ENCODE data around the gene RNF220.
"Not testable (repeated sequence)": the region's sequence is repeated elsewhere in the genome, so short reads cannot be mapped to it uniquely, and the experiment has no call there.

RNF220 gene

DNA sequence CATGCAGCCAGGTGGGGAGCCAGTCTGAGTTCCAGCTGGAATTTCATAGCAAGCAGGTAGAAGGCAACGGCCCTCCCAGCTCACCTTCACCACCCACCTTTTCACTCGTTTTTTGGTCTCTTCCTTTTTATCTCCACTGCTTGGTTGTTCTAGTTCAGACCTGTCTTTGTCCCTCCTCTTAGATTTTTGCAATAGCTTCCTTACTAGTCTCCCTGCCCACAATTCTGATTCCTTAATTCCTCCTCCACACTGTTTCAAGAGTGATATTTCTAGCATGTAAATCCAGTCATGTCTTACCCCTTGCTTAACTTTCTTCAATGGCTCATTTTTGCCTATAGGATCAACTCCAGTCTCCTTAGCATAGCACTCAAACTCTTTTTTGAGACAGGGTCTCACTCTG lies 149.7 kb downstream of the RNF220 start:
- DNase-seq = no peak

DNA sequence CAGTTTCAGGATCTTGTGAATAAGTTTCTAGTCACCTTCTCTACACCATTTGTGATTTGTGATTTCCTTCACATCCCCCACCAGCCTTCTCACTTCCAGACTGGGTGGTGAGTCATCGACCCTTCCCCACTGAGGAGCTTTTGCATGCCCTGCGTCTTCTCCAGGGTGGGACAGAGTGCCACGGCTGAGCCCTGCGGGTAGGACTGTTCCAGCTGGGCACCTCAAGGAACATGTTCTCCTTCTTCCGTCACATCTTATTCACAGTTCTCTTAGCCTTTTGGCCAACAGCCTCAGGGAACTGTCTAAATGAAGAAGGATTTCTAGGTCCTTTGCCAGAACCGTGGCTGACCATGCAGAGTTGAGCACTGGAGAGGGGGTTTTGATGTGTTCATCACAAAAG lies 152.7 kb downstream of the RNF220 start:
- DNase-seq = no peak

DNA sequence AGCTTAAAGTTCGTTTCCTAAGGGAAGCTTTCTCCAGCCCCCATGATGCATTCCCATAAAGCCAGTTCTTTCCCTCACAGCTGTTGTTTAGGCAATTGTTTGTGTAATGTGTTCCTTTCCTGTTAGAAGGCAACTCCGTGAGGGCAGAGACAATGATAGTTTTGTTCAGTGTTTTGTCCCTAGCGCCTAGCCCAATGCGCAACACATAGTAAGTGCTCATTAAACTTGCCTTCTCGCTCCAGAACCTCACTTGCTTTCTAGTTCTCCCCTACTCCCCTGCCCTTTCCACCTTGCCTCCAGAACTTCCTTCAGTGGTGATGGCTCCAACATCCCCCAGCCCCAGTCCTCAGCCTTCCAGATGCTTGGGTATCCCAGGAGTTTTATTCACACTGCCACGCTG lies 153.8 kb downstream of the RNF220 start:
- DNase-seq = no peak

DNA sequence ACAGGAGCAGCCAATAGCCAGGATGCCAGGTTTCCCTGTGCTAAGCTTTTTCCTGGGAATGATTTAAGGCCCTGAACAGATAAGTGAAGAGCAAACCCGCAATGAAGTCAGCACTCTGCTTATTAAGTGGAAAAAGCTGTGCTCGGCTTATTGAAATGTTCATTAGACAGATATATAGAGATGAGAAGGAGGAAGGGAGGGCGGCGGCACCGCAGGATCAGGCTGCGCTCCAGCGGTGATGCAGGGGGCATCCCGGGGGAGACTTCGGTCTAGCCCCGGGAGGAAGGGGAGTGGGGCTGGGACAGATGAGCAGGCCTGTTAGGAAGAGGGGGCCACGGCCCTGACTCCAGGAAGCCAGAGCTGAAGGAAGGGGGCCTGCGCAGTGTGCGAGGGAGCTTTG lies 154.3 kb downstream of the RNF220 start:
- no peak for DNase-seq

DNA sequence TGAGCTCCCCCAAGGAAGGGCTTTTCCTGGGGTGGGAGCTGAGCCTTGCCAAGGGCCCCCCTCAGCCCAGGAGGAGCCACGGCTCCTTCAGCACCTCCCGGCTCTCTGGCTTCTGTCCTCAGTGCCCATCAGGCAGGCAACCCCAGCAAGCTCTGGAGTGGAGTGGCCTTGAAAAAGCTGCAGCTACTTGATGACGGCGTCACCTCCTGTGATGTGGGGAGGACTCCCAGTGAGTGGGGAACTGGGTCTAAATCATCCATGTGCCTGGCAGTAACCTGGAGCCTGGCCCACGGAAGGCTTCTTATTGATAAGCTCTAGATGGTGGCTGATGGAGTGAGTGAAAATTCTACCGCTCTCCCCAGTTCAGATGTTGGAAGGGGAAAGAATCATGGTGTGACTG lies 154.9 kb downstream of the RNF220 start:
- DNase-seq = no peak

DNA sequence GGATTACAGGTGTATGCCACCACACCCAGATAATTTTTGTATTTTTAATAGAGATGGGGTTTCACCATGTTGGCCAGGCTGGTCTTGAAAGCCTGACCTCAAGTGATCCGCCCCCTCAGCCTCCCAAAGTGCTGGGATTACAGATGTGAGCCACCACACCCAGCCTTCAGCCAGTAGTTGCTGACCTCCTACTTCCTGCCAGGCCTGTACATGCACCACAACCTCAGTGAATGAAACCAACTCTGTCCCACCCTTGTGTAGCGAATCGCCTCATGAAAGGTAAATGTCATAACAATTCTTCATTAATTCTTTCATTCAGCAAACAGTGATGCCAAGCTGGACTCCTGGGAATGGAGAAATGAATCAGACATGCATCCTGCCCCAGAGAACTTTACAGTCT lies 155.6 kb downstream of the RNF220 start:
- not testable (repeated sequence) for DNase-seq

DNA sequence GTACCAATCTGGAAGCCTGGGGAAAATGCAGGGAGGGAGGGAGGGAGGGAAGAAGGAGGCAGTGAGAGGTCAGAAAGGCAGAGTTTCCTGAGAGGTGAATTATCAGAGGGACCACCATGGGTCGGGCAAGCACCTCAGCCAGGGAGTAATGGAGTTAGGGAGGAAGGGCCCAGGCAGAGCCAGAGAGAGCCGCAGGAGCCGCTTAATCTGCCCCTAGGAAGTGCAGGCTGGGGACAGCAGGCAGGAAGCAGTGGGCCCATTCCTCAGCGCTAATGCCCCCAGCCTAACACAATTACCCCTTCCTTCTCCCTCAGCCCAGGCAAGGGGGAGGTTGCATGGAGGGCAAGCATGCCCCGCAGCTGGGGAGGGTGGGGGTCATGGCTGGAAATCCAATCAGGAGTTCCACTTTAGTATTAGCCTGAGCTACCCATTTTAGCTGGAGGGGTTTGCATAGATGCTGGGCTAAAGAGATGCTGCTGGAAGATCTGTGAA lies 160.2 kb downstream of the RNF220 start:
- no peak for DNase-seq

DNA sequence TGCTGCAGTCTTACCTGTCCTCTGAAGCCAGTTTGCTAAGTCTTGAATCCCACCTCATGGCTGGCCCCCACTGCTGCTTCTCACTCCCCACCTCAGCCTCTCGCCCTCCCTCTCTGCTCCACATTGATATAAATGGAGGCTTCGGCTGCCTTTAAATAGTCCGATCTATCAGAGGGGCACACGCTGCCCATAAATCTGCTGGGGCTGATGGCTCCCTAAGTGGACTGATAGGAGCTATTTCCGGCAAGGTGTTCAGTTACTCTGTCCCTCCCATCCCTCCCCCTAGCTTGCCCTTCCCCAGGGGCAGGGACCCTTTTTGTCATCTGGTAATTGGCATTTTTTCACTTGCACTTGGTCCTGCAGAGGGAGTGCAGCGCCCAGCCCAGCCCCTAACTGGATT lies 160.8 kb downstream of the RNF220 start:
- DNase-seq = no peak

DNA sequence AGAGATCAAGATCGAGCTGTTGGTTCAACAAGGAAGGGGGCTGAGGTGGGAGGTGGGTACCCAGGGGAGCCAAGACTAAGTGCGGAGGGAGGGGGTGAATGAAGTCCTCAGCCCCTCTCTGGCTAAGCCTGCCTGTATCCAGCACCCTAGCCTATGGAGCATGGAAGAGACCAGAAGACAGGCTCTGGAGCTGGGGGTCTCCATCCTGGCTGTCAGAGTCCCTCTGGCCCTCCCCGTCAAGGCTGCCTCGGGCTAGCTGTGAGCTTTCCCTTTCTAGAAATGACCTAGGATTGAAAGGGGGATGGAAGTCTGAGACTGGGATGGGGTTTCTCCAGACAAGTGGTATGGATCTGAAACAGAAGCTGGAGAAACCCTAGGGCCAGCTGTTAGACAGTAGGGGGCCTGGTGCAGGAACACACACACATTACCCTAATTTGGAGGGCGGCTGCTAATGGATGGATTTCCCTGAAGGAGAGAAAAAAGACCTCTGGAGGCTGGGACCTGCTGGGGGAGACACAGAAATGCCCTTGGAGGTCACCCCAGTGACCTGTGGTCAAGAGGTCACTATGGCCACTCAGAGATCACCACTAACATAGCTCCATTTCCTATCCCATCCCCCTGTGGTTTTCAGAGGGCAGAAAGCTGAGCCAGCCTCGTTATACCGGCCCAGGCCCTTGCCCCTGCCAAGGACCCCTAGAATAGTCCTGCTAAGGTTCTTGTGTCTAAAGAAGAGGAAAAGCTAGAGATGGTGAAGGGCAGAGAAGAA lies 161.4 kb downstream of the RNF220 start:
- no peak for DNase-seq

DNA sequence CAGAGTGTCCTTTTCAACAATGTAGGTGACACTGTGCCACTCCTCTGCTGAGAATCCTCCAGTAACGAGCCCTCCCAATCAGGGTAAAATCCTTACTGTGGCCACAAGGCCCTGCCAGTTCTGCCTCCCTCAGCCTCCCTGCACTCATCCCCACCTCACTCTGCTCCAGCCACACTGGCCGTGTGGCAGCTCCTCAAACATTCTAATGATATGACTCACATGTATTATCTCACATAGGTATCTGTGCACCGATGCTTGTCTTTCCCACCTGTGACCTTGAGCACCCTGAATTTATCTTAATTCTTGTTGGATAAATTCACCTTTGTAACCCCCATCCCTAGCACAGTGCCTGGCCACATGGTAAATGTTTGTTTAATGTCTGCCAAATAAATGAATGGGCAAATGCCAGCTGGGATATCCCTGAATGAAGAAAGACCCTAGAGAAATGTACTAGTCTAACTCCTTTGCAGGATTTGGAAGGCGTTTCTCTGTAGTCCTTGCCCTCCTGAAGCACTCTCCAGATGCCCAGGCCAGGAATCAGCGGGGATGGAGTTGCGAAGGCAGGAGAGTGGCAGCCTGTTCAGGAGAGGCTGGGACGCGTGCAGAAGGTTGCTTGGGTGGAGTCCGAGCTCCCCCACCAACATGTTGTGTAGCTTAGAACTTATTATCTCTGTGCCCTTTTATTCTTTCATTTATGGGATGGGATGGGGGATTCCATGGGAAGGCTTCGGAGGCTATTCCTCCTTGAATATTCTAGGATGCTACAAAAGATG lies 163.3 kb downstream of the RNF220 start:
- no peak for DNase-seq

DNA sequence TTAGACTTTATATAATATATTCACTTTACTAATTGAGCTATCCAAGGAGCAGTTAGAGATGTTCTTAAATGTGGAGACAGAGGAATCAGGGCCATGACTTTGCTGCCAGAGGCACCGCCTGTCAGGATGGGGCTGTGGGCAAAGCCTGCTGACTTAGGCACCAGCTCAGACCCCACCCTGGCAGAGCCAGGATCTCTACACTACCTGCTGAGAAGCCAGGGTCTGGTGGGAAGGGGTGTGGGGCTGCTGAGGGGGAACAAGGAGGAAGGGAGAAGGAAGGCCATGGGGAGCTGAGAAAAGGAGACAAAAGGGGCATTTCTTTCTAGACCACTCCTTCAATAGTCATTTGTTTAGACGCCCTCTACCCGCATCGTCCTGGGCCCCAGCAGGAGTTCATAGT lies 164.4 kb downstream of the RNF220 start:
- DNase-seq = no peak

DNA sequence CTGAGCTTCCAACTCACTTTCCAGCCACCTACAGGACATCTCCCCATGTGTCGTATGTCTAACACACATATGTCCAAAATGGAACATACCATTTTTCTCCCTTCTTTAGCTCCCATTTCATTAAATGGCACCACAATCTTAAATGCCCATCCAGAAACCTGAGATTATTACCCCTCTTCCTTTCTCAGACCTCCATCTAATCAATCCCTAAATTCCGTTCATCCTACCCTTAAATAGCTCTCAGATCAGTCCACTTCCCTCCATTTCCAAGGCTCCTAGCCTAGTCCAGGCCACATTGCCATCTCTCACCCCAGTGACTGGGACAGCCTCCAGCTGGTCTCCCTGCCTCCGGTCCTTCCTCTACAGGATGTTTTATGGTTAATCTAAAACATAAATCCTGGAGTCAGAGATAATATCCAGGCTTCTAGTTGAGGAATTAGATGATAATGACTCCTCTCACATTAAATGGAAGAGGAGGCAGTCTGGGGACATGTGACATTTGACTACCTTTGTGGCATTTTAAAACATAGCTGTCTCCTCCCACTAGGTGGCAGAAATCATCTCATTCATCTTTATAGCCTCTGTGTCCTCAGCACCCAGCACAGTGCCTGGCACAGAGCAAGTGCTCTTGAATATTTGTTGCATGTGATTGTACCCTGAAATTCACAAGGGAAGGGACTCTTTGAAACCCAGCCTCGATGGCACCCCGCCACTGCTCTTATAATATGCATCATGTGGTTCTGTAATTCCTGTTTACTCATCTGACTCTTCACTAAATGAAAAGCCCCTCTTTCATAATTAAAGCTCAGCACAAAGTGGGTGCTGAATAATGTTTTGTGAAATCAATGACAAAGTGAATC lies 166.9 kb downstream of the RNF220 start:
- DNase-seq = no peak

DNA sequence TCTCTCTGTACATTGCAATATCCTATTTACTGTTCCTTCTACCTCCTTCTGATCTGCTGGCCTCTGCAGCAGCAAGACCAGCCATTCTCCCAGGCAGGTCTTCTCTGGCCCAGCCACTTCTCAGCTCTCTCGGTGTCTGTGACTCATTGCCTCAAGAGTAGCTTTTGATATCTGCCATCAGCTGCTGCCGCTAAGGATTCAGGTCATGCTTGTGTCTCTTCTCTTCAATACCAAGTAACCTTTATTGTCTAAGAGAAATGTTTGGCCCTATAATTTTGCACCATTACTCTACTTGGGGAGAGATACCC lies 167.5 kb downstream of the RNF220 start:
- DNase-seq = no peak

DNA sequence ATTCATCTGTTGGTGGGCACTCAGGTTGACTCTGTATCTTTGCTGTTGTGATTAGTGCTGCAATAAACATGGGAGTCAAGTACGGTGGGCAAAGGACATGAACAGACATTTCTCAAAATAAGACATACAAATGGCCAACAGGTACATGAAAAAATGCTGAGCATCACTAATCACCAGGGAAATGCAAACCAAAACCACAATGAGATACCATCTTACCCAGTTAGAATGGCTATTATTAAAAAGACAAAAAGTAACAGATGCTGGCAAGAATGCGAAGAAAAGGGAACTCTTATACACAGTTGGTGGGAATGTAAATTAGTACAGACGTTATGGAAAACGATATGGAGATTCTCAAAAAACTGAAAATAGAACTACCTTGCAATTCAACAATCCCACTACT lies 170.3 kb downstream of the RNF220 start:
- DNase-seq = no peak

DNA sequence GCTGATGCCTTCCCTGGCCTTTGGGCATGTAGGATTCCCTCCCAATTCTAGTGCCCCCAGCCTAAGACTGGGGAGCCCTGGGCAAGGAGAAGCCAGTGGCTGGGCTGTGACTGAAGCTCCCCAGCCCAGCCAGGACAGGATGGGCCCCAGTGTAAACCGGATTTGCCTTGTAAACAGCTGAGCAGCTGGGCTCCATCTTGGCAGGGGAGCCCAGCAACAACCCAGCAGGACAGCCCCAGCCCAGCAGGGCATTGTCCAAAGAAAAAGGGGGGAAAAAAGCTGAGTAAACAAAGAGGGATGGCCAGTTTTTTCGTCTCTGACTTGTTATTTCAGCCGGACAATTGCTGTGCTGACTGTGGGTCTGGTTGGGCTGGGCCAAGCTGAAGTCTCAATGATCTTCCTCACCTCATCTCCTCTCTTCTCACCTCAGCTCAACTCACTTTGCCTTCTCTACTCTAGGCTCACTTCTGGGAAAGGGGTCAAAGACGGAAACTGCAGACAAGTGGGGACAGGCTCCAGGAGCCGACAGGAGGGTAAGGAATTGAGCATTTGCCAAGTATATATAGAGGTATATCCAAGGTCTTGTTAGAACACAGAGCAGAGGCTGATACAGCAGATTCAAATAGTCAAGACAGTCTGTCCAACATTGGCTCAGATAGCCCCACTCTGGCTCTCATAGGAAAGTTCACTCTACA lies 171.5 kb downstream of the RNF220 start:
- DNase-seq = no peak

DNA sequence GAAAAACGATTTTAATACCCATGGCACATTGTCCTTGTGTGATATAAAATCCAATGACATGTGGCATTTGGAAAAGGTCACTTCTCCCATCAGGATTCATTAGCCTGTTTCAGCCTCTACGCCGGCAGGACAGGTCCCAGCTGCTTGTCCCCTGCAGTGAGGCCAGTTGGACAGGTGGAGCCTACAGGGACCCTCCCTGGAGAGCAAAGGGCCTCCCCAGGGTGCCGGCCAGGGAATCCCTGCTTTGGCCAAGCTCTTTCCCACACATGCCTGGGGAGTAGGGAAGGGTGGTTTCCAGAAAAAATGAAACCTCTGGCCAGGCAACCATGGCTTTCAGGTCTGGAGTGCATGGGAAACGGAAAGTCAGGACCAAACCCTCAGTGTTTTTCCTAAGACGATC lies 176.2 kb downstream of the RNF220 start:
- DNase-seq = no peak

DNA sequence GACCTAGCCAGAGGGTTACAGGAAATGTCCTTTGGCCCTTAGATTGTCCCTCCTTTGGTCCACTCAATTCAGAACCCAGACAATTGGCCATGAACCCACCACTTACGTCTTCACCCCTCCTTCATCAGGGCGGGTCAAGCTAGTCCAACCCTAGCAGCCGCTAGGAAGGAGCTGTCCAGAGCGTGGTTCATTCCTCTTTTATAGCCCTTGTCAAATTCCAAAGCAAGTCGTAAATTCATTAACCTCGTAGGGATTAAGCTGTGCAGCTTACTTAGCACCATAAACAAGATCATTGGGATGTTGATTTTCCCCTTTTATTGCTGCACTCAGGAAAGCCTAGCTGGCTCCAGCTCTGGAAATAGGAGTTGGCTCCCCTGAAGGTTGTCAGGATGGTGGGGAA lies 179.1 kb downstream of the RNF220 start:
- no peak for DNase-seq

DNA sequence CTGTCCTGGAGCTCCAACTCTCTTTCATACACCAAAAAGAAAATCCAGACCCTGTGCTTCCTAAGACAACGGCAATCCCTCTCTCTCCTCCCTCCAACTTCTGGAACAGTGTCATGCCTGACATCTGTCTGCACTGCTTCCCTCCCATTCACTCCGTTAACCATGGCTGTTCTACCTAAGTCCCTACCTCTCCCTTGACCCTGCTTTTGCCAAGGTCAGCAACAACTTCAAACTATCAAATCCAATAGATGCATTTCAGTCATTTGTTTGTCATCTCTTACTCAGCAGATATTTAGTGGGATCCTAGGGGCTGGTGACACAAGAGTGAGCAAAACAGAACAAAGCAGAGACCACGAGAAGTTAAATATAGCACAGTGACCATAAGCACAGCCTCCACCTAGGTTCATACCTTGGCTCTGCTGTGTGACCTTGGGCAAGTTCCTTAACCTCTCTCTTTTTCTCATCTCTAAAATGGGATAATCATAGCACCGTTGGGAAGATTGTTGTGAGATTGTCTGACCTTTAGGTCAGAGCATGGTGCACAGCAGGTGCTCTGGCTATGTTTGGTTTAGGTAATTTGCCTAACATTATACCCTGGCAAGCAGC lies 180.4 kb downstream of the RNF220 start:
- DNase-seq = no peak

DNA sequence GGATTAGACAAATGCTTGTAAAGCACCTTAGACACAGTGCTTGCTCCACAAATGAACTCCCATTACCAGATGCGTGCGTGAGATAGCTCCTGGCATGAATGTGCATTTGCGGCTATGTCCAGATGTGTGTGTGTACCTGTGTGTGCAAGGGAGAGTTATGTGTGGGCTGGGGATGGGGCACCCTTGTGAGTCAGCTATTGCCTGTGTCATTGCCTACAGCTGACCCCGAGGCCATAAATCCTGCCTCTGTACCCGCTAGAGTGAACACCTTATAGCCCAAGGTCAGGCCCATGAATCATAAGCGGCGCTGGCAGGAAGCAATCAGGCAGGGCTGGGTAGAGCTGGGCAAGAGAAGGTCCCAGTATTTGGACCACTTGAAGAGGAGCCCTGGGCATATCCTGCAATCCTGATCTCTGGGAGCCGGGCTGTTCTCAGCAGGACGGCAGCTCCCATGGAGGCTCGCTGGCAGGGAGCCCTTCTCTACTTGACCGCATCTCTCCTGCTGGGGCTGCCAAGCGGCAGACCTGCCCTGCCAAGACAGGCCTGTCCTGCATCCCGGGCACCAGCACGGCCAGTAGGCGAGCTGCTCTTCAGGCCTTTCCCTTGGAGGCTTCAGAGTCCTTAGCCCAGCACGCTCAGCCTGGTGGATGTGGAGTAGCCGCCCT lies 182.9 kb downstream of the RNF220 start:
- no peak for DNase-seq

DNA sequence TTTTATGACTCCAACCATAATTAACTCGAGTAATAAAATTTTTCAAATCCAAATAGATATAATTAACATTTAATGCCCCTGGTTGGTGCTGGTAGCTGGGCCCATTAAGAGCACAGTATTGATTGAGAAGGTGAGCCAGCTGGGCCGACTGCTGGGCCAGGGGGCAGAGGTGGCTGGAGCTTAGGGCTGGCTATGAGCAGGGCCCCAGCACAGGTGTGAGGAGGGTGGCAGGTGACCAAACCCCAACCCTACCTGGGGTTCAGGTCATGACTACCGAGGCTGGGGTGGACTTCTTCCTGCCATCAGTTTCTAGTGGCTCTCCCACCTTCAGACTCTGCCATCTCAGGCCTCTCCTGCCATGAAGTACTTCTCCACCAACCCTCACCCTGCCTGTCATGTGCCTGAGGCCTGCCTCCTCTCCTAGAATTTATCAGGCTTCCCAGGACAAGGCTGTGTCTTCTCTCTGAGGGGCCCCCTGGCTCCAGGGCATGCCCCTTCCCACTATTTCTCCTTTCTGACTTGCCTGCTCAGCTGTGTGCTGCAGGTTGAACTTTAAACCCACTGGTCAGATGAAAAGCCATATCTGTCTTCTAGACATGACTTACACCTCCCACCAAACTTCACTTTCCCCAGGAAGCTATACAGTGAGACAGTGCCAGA lies 183.6 kb downstream of the RNF220 start:
- no peak for DNase-seq

DNA sequence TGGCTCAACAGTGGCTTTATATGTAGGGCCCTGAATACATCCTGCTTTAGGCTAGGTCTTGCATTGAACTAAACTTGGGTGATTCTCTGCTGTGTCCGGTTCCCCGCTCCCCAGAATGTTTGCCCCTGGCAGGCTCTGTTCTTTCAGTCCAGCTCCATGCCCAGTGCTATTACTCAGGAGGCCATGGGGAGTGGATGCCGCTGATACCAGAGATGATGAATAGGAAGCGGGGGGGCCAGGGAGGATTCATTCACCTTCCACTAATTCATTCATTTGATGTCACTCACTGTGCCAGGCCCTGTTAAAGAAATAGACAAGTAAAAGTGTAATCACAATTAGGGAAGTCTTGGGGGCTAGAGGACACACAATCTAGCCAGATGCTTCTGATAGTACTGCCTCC lies 185.4 kb downstream of the RNF220 start:
- no peak for DNase-seq

Measured in DMS153 (cell line).